Activated CD4-positive, alpha-beta T cell treated with anti-CD3 and anti-CD28 coated beads, Interleukin-10, Interleukin-2, amounts not matched to agents 100 ng/mL and 50 ng/mL, durations not matched to agents 16 hours and 8 hours (primary cell): ENCODE data around the gene PLCB2.

Source experiments
- DNase-seq: peaks from one replicate; pipeline ENCODE4 v3.0.0-alpha.2; 2020

The PLCB2 gene

GRCh38 chr15:40323953-40324937 is 16.5 kb upstream of the PLCB2 start:
- DNase-seq: peak; percentile 26

- peak; percentile 91 for DNase-seq
Observed at GRCh38 chr15:40323239-40323952, 15.7 kb upstream of the PLCB2 start, which contains the start of gene INAFM2. Gene INAFM2, plus strand, starts transcription at chr15:40323692. Its CDS starts 364 bp downstream, at chr15:40324056.

- DNase-seq: no peak
Observed at GRCh38 chr15:40322531-40323238, 14.9 kb upstream of the PLCB2 start.

- DNase-seq: peak; percentile 76
Observed at GRCh38 chr15:40320931-40321371, 13.2 kb upstream of the PLCB2 start.

- DNase-seq: no peak
Observed at GRCh38 chr15:40320409-40320808, 12.7 kb upstream of the PLCB2 start.

- no peak for DNase-seq
Observed at GRCh38 chr15:40317580-40317979, 9.8 kb upstream of the PLCB2 start.

- no peak for DNase-seq
Observed at GRCh38 chr15:40316931-40317330, 9.2 kb upstream of the PLCB2 start.

- DNase-seq: no peak
Observed at GRCh38 chr15:40314723-40315276, 7.1 kb upstream of the PLCB2 start.

GRCh38 chr15:40313531-40314398 is 6.0 kb upstream of the PLCB2 start:
- DNase-seq: peak; percentile 7

GRCh38 chr15:40312370-40313158 is 4.8 kb upstream of the PLCB2 start:
- no peak for DNase-seq

GRCh38 chr15:40310993-40311392 is 3.3 kb upstream of the PLCB2 start:
- no peak for DNase-seq

- peak; percentile 73 for DNase-seq
Observed at GRCh38 chr15:40310001-40310959, 2.5 kb upstream of the PLCB2 start.

- DNase-seq: no peak
Observed at GRCh38 chr15:40309344-40309862, 1.7 kb upstream of the PLCB2 start.

GRCh38 chr15:40306908-40307307 is 827 bp downstream of the PLCB2 start:
- DNase-seq: peak; percentile 12

- DNase-seq: no peak
Observed at GRCh38 chr15:40306371-40306770, 1.4 kb downstream of the PLCB2 start.

- no peak for DNase-seq
Observed at GRCh38 chr15:40305281-40305680, 2.5 kb downstream of the PLCB2 start.

- DNase-seq: no peak
Observed at GRCh38 chr15:40303576-40303975, 4.2 kb downstream of the PLCB2 start.

- no peak for DNase-seq
Observed at GRCh38 chr15:40302981-40303380, 4.8 kb downstream of the PLCB2 start.

GRCh38 chr15:40302288-40302886 is 5.3 kb downstream of the PLCB2 start:
- DNase-seq: no peak
